ENCODE results near the gene TRAF3. TPM values are rescaled to one million over a fixed set of nuclear protein-coding genes. Genes with fewer than 3 reads are reported as not detected.

Gene TRAF3
- total RNA-seq, 1 experiment from 2014 or later = 49.3 TPM

DNA sequence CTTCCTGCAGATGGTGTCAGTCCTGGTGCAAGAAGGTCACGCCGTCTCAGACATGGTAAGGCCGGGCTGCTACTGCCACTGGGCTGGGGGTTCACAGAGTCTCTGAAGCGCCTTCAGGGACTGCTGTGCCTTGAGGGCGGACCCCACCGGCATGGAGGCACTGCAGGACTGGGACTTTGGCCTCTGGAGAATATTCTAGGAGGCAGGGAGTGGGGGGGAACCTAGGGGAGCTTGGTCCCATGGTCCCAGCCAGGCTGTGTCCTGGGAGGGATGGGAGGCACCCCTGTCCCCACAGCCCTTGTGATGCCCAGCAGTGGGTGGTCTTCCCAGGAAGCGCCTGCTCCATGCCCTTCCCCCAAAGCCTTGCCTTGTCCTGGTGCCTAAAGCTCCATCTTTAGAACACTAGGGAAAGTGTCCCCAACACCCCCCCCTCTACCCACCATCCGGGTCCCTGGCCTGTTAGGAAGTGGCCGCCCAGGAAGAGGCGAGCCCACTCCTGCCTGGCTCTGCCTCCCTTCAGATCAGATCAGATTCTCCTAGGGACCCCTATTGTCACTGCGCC is 146.8 kb downstream of the TRAF3 start:
- H3K27me3 ChIP-seq (replicated peaks; ENCODE audit: insufficient read depth, low read depth, low read length, poor library complexity) = peaks cover 11% of the 10 kb centered on the region
- H3K4me3 ChIP-seq (ENCODE audit: low read depth, low read length, poor library complexity, severe bottlenecking) = no peak overlapping the region
- H3K4me1 ChIP-seq (ENCODE audit: insufficient read depth, low read length, poor library complexity, severe bottlenecking) = no peaks in the 10 kb centered on the region
- DNase-seq (ENCODE audit: low spot score) = no peak
- ChIA-PET POLR2A (ENCODE audit: low non-redundant PET) (no interaction called here), CTCF (no interaction called here)
- intact Hi-C loops (cut with micrococcal nuclease; ENCODE audit: unreplicated experiment) = no loop called here
- H3K36me3 ChIP-seq (ENCODE audit: insufficient read depth, low read length, poor library complexity, severe bottlenecking) = no peaks in the 10 kb centered on the region
- H3K9me3 ChIP-seq (ENCODE audit: low read depth, low read length, poor library complexity, severe bottlenecking) = no peaks in the 10 kb centered on the region
- TF ChIP-seq EZH2 (IDR thresholded peaks at IDR 0.05; ENCODE audit: borderline replicate concordance, low read depth, low read length, poor library complexity, severe bottlenecking) = no peak
- TF ChIP-seq, protein P1, sequence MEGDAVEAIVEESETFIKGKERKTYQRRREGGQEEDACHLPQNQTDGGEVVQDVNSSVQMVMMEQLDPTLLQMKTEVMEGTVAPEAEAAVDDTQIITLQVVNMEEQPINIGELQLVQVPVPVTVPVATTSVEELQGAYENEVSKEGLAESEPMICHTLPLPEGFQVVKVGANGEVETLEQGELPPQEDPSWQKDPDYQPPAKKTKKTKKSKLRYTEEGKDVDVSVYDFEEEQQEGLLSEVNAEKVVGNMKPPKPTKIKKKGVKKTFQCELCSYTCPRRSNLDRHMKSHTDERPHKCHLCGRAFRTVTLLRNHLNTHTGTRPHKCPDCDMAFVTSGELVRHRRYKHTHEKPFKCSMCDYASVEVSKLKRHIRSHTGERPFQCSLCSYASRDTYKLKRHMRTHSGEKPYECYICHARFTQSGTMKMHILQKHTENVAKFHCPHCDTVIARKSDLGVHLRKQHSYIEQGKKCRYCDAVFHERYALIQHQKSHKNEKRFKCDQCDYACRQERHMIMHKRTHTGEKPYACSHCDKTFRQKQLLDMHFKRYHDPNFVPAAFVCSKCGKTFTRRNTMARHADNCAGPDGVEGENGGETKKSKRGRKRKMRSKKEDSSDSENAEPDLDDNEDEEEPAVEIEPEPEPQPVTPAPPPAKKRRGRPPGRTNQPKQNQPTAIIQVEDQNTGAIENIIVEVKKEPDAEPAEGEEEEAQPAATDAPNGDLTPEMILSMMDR (conservative IDR thresholded peaks at IDR 0.05; ENCODE audit: low read depth, low read length) = no peak
- H3K27ac ChIP-seq (ENCODE audit: low read depth, low read length, poor library complexity, severe bottlenecking) = no peak overlapping the region
- no TSS peak for BruUV-seq (replicated peaks)

DNA sequence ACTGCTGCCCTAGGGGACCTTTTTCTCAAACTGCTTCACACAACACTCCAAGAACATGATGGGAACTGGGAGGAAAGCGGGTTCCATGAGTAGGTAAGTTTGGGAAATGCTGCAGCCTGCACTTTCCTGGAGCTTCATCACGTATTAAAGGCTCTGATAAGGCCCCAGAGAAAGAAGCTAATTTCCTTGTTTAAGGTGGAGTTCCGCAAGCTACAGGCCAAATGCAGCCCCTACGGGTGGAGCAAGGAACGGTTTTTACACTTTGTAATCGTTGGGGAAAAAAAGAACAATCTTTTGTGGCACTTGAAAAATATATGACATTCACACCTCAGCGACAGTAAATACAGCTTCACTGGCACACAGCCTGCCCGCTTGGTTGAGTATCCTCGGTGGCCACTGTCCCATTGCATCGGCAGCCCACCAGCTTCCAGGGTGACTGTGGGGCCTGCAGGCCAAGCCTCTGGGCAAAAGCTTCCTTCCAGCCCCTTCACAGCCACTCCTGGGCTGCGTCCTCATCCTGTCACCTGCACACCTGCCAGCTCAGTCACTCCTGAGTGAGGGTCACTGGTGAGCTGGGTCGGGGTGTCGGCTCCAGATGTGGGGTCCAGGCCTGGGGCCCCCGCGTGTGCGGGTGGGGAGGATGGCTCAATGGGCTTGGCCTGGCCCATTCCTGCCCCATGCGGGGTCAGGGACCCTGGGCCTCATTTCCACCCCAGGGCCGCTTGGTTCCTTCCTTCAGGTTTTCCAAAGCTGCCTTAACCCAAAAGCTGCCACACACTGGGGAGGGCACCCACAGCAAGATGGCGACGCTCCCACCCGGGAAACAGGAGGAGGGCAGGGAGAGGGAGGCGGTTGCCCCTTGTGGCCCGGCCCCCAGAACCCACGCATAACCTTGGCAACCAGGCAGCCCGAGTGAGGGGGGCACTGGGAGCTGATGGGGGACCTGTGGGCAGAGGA is 147.7 kb downstream of the TRAF3 start:
- Histone ChIP-seq H3K4me1 (ENCODE audit: insufficient read depth, low read length, poor library complexity, severe bottlenecking) (peaks cover 7% of the 10 kb centered on the region), H3K27ac (ENCODE audit: low read depth, low read length, poor library complexity, severe bottlenecking) (no peak overlapping the region), H3K36me3 (ENCODE audit: insufficient read depth, low read length, poor library complexity, severe bottlenecking) (no peaks in the 10 kb centered on the region), H3K4me3 (ENCODE audit: low read depth, low read length, poor library complexity, severe bottlenecking) (no peak overlapping the region), H3K9me3 (ENCODE audit: low read depth, low read length, poor library complexity, severe bottlenecking) (no peaks in the 10 kb centered on the region), H3K27me3 (replicated peaks; ENCODE audit: insufficient read depth, low read depth, low read length, poor library complexity) (peaks cover 11% of the 10 kb centered on the region)
- intact Hi-C loops (cut with micrococcal nuclease; ENCODE audit: unreplicated experiment) = no loop called here
- TF ChIP-seq, protein P1 (conservative IDR thresholded peaks at IDR 0.05; ENCODE audit: low read depth, low read length) = 0 out of 2 replicates have a peak, but pooled peaks have one; percentile 27
- no peak for TF ChIP-seq EZH2 (IDR thresholded peaks at IDR 0.05; ENCODE audit: borderline replicate concordance, low read depth, low read length, poor library complexity, severe bottlenecking)
- no TSS peak for BruUV-seq (replicated peaks)
- ChIA-PET CTCF (no interaction called here), POLR2A (ENCODE audit: low non-redundant PET) (interaction anchor here (0.7 kb wide), 1 partner anchor 77 kb away, joined by 6 read pairs; no protein-coding TSS in a partner anchor)
- no peak for DNase-seq (ENCODE audit: low spot score)

DNA sequence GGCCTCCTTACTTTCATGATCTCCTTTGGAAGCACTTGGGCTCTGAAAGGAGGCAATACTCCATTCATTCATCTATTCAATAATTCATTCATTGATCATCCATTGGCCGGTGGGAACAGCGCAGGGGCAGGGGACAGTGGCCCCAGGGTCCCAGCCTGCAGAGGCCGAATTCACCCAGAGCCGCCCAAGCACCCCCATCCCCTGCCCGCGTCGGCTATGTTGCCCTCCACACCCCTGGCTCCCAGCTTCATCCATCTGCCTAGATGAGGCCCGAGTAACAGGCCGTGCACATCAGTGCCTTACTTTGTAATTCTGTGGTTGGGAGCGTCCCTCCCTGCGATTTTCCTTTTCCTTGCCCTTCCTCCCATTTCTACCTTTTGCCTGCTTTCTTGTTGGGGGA is 148.4 kb downstream of the TRAF3 start:
- H3K27me3 ChIP-seq (replicated peaks; ENCODE audit: insufficient read depth, low read depth, low read length, poor library complexity) = peaks cover 11% of the 10 kb centered on the region
- no peaks in the 10 kb centered on the region for H3K36me3 ChIP-seq (ENCODE audit: insufficient read depth, low read length, poor library complexity, severe bottlenecking)
- intact Hi-C loops (cut with micrococcal nuclease; ENCODE audit: unreplicated experiment) = no loop called here
- H3K9me3 ChIP-seq (ENCODE audit: low read depth, low read length, poor library complexity, severe bottlenecking) = no peaks in the 10 kb centered on the region
- no peak overlapping the region for H3K27ac ChIP-seq (ENCODE audit: low read depth, low read length, poor library complexity, severe bottlenecking)
- H3K4me1 ChIP-seq (ENCODE audit: insufficient read depth, low read length, poor library complexity, severe bottlenecking) = peaks cover 7% of the 10 kb centered on the region
- ChIA-PET POLR2A (ENCODE audit: low non-redundant PET) (interaction anchor here (0.7 kb wide), 1 partner anchor 76 kb away, joined by 6 read pairs; no protein-coding TSS in a partner anchor), CTCF (no interaction called here)
- TF ChIP-seq EZH2 (IDR thresholded peaks at IDR 0.05; ENCODE audit: borderline replicate concordance, low read depth, low read length, poor library complexity, severe bottlenecking) = no peak
- TF ChIP-seq, protein P1 (conservative IDR thresholded peaks at IDR 0.05; ENCODE audit: low read depth, low read length) = no peak
- BruUV-seq (replicated peaks) = no TSS peak
- DNase-seq (ENCODE audit: low spot score) = no peak
- H3K4me3 ChIP-seq (ENCODE audit: low read depth, low read length, poor library complexity, severe bottlenecking) = no peak overlapping the region

All from A673 (cell line).